NCI-H2171 (cell line): ENCODE measurements around the gene ZNF583.

ENCODE experiments used
- DNase-seq: peaks from one replicate; lab custom pipeline; 2025; lab: John Stamatoyannopoulos, UW

The ZNF583 gene

GRCh38 chr19:56403764-56404704 lies at the start of gene ZNF583:
Gene ZNF583, plus strand, starts transcription at chr19:56404332. Its CDS starts 2,783 bp downstream, at chr19:56407115.
- peak; percentile 78 for DNase-seq

DNA sequence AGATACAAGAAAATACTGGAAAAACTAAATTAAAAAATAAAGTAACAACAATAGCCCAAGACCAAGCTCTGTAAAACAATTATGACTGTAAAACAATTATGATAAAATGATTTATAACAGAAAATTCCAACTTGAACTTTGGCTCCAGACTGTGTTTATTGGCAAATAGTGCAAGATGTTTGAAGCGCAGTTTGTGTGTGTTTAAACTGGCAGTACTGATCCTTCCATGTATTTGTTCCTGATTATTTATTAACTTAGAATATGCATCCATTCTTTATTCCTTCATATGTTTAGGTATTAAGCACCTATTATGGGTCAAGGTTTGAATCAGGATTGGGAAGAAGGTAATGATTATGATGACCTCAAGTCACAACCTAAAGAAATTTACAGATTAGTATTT lies 48.6 kb upstream of the ZNF583 start:
- no peak for DNase-seq

DNA sequence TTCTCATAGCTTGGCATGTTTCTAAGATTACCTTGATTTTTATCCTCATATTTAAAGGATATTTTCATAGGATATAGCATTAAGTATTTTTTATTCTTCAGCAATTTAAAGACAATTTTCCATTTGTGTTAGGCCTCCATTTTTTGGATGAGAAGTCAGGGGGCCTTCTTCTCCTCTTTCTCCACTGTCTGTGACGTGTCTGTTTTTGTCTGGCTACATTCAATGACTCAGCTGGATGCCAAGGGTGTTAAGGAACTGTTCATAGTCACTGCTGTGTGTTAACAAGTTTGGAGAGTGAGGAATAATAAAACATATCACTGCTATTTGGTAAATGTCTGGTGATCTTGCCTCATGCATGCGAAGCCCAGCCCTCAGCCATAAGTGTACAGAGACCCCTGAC lies 47.2 kb upstream of the ZNF583 start:
- DNase-seq: no peak

GRCh38 chr19:56360841-56361240 lies 43.3 kb upstream of the ZNF583 start:
- no peak for DNase-seq

- peak; percentile 92 for DNase-seq
Observed at GRCh38 chr19:56367829-56368711, 36.1 kb upstream of the ZNF583 start.

GRCh38 chr19:56369886-56370676 lies 34.1 kb upstream of the ZNF583 start:
- DNase-seq: no peak

DNA sequence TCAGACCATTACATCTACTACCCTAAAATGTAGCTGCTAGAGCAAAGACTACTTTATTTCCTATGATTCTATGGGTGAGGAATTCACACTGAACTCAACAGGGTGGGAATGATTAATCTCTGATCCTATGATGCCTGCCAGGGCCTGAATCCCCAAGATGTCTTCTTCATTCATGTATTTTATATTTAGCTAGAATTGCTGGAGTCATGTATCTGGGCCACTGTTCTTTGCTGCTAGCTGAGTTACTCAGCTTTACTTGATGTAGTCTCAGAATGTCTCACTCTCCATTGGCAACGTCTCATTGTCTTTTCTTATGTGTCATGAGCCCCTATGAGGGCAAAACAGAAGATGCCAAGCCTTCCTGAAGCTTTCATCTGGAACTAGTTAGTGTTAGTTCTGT lies 31.9 kb upstream of the ZNF583 start:
- no peak for DNase-seq

GRCh38 chr19:56377105-56377924 lies 26.8 kb upstream of the ZNF583 start:
- no peak for DNase-seq

- no peak for DNase-seq
Observed at GRCh38 chr19:56383826-56384605, 20.1 kb upstream of the ZNF583 start.

GRCh38 chr19:56393119-56394012 lies 10.8 kb upstream of the ZNF583 start, which contains the start of gene ZNF582:
Gene ZNF582, minus strand, starts transcription at chr19:56393534. Its CDS starts 1,782 bp downstream, at chr19:56391752.
- DNase-seq: peak; percentile 96

GRCh38 chr19:56398809-56399208 lies 5.3 kb upstream of the ZNF583 start:
- DNase-seq: no peak

GRCh38 chr19:56400485-56400884 lies 3.6 kb upstream of the ZNF583 start:
- DNase-seq: no peak

DNA sequence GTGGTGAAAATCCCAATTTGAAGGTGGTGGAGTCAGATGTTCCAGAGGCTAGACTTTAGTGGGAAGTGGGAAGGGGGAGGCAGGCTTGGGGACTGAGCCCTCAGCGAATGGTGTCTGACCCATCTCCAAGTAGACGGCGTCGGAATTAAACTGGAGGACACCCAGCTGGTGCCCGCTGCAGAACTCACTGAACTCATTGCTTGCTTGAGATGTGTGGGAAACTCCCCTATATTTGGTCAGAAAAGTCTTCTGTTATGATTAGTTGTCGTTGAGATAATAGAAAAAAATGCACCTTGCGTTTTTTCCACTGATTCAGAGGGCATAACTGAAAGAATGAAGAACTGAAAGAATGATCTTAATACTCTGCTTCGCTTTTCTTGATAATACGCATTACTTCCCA lies 871 bp upstream of the ZNF583 start:
- no peak for DNase-seq

GRCh38 chr19:56404705-56405056 lies 549 bp downstream of the ZNF583 start:
- DNase-seq: no peak

DNA sequence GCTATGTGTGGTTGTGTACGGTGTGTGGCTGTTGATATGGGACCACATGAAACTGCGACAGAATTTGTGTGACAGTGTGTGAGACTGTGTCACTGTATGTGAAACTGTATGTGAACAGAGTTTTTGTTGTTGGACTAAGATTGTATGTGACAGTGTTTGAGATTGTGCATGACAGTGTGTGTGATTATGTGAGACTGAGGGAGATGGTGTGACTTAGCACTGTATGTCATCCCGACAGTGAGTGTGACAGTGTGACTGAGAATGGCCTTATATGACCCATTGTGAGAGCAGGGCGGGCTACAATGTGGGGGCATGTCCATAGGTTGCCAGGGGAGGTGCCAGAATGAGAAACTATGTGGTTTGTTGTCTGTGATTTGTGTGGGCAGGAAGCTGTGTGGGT lies 930 bp downstream of the ZNF583 start:
- DNase-seq: no peak

DNA sequence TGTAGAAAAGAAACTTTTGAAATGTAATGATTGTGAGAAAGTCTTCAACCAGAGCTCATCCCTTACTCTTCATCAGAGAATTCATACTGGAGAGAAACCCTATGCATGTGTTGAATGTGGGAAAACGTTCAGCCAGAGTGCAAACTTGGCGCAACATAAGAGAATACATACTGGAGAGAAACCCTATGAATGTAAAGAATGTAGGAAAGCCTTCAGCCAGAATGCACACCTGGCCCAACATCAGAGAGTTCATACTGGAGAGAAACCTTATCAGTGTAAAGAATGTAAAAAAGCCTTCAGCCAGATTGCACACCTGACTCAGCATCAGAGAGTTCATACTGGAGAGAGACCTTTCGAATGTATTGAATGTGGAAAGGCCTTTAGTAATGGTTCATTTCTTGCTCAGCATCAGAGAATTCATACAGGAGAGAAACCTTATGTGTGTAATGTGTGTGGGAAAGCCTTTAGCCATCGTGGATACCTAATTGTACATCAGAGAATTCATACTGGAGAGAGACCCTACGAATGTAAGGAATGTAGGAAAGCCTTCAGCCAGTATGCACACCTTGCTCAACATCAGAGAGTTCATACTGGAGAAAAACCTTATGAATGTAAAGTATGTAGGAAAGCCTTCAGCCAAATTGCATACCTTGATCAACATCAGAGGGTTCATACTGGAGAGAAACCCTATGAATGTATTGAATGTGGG lies 19.3 kb downstream of the ZNF583 start:
- no peak for DNase-seq

GRCh38 chr19:56423985-56424353 lies 19.8 kb downstream of the ZNF583 start:
- DNase-seq: no peak

DNA sequence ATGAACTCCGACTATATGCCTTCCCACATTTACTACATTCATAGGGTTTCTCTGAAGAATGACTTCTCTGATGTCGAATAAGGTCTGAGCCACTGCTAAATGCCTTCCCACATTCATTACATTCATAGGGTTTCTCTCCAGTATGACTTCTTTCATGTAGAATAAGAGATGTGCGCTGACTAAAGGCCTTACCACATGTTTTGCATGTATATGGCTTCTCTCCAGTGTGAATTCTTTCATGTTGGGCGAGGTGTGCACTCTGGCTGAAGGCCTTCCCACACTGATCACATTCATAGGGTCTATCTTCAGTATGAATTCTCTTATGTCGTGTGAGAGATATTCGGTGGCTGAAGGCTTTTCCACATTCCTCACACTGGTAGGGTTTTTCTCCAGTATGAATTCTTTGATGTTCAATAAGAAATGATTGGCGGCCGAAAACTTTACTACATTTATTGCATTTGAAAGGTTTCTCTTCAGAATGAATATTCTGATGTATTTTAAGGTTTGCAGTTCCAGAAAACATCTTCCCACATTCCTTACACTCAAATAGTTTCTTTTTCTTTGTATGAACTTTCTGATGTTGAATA lies 37.2 kb downstream of the ZNF583 start:
- no peak for DNase-seq
